ENCODE results near the gene RBM23.
"Not testable (repeated sequence)": the region's sequence is repeated elsewhere in the genome, so short reads cannot be mapped to it uniquely, and the experiment has no call there.

The RBM23 gene

GRCh38 chr14:22865424-22866405, 53.2 kb downstream of the RBM23 start:
- no peaks in the 10 kb centered on the region for H3K9me3 ChIP-seq
- H3K4me1 ChIP-seq (ENCODE audit: control insufficient read depth in 1 of 2, insufficient read depth in 1 of 2, low read depth in 1 of 2, low read length in 1 of 2): peaks cover 19 to 22% of the 10 kb centered on the region in 2 experiments
- TF ChIP-seq, protein P1, sequence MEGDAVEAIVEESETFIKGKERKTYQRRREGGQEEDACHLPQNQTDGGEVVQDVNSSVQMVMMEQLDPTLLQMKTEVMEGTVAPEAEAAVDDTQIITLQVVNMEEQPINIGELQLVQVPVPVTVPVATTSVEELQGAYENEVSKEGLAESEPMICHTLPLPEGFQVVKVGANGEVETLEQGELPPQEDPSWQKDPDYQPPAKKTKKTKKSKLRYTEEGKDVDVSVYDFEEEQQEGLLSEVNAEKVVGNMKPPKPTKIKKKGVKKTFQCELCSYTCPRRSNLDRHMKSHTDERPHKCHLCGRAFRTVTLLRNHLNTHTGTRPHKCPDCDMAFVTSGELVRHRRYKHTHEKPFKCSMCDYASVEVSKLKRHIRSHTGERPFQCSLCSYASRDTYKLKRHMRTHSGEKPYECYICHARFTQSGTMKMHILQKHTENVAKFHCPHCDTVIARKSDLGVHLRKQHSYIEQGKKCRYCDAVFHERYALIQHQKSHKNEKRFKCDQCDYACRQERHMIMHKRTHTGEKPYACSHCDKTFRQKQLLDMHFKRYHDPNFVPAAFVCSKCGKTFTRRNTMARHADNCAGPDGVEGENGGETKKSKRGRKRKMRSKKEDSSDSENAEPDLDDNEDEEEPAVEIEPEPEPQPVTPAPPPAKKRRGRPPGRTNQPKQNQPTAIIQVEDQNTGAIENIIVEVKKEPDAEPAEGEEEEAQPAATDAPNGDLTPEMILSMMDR (IDR thresholded peaks at IDR 0.05): no peak
- H3K36me3 ChIP-seq: no peaks in the 10 kb centered on the region
- H3K4me3 ChIP-seq (ENCODE audit: low read depth in 1 of 2, low read length in 1 of 2): no peak overlapping the region
- H3K27ac ChIP-seq: peak overlapping the region; percentile 17
- no peaks in the 10 kb centered on the region for H3K27me3 ChIP-seq

DNA sequence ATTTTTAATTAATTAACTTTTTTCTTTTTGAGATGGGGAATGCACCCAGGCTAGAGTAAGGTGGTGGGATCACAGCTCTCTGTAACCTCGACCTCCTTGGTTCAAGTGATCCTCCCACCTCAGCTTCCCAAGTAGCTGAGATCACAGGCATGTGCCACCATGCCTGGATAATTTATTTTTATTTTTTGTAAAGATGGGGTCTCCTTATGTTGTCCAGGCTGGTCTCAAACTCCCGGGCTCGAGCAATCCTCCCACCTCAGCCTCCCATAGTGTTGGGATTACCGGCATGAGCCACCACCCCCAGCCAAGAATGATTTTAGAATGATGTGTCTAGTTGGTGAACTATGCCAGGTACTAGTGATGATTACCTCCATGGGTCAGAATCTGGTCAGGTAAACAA, 54.0 kb downstream of the RBM23 start:
- H3K4me1 ChIP-seq (ENCODE audit: control insufficient read depth in 1 of 2, insufficient read depth in 1 of 2, low read depth in 1 of 2, low read length in 1 of 2): peaks cover 12 to 15% of the 10 kb centered on the region in 2 experiments
- peak overlapping the region; percentile 17 for H3K27ac ChIP-seq
- H3K27me3 ChIP-seq: no peaks in the 10 kb centered on the region
- TF ChIP-seq, protein P1 (IDR thresholded peaks at IDR 0.05): no peak
- H3K4me3 ChIP-seq (ENCODE audit: low read depth in 1 of 2, low read length in 1 of 2): no peak overlapping the region
- no peaks in the 10 kb centered on the region for H3K36me3 ChIP-seq
- H3K9me3 ChIP-seq: no peaks in the 10 kb centered on the region

DNA sequence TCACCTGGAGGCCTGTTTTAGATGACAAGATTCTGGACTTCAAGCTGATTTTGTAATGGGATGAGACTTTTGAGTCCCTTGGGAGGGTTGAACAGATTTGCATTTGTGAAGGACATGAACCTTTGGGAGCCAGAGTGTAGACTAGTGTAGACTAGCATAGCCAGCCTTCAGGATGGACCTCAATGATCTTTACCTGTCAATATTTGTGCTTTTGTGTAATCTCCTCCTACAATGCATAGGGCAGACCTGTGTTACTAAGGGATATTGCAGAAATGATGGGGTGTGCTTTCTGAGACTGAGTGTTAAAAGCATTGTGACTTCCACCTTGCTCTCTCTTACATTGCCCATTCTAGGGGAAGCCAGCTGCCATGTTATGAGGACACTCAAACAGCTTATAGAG, 57.3 kb downstream of the RBM23 start:
- no peaks in the 10 kb centered on the region for H3K27me3 ChIP-seq
- TF ChIP-seq, protein P1 (IDR thresholded peaks at IDR 0.05): no peak
- no peaks in the 10 kb centered on the region for H3K4me1 ChIP-seq (ENCODE audit: control insufficient read depth in 1 of 2, insufficient read depth in 1 of 2, low read depth in 1 of 2, low read length in 1 of 2)
- H3K27ac ChIP-seq: no peak overlapping the region
- no peaks in the 10 kb centered on the region for H3K36me3 ChIP-seq
- H3K9me3 ChIP-seq: no peaks in the 10 kb centered on the region
- H3K4me3 ChIP-seq (ENCODE audit: low read depth in 1 of 2, low read length in 1 of 2): no peak overlapping the region

- H3K9me3 ChIP-seq; H3K4me3 ChIP-seq (ENCODE audit: low read depth in 1 of 2, low read length in 1 of 2); H3K4me1 ChIP-seq (ENCODE audit: control insufficient read depth in 1 of 2, insufficient read depth in 1 of 2, low read depth in 1 of 2, low read length in 1 of 2); H3K27ac ChIP-seq; H3K27me3 ChIP-seq; H3K36me3 ChIP-seq: not testable (repeated sequence)
These were observed 58.6 kb downstream of the RBM23 start for GRCh38 chr14:22860377-22860776.

GRCh38 chr14:22856428-22856827, 62.5 kb downstream of the RBM23 start:
- H3K27ac ChIP-seq: no peak overlapping the region
- no peaks in the 10 kb centered on the region for H3K9me3 ChIP-seq
- H3K27me3 ChIP-seq: no peaks in the 10 kb centered on the region
- TF ChIP-seq, protein P1 (IDR thresholded peaks at IDR 0.05): no peak
- no peaks in the 10 kb centered on the region for H3K36me3 ChIP-seq
- H3K4me3 ChIP-seq (ENCODE audit: low read depth in 1 of 2, low read length in 1 of 2): no peak overlapping the region
- peaks cover 8 to 16% of the 10 kb centered on the region in 2 experiments for H3K4me1 ChIP-seq (ENCODE audit: control insufficient read depth in 1 of 2, insufficient read depth in 1 of 2, low read depth in 1 of 2, low read length in 1 of 2)

Data from neutrophil (primary cell).